ENCODE data around the gene HSPB6. TPM values are rescaled to one million over a fixed set of nuclear protein-coding genes. Genes with fewer than 3 reads are reported as not detected.

HSPB6 gene
- total and polyA plus RNA-seq, 2 of the 8 experiments (the other 6 are each of a cell fraction or from before 2014, with no cell fraction given), result 0.91 TPM; not detected in 1

GRCh38 chr19:35722461-35722860 is 34.4 kb downstream of the HSPB6 start (continued):
- TF ChIP-seq SUZ12 (IDR thresholded peaks at IDR 0.05; ENCODE audit: low read length) (no peak), SRF (IDR thresholded peaks at IDR 0.05; ENCODE audit: low read depth, low read length) (no peak), EGR1 (IDR thresholded peaks at IDR 0.05; ENCODE audit: borderline replicate concordance, low read depth, low read length) (no peak), CBX8 (IDR thresholded peaks at IDR 0.05; ENCODE audit: borderline replicate concordance, low read depth, low read length) (no peak), BACH1 (IDR thresholded peaks at IDR 0.05; ENCODE audit: low read length) (no peak), POU5F1 (IDR thresholded peaks at IDR 0.05; ENCODE audit: low read depth, low read length) (no peak), EP300 (IDR thresholded peaks at IDR 0.05; ENCODE audit: borderline replicate concordance in 1 of 2, low read depth in 2 of 2, low read length in 2 of 2) (no peak), TAF1 (IDR thresholded peaks at IDR 0.05; ENCODE audit: low read depth, low read length) (no peak)

Measured in H1 (cell line).